H1 (cell line): Measurements from ENCODE around the gene TBC1D20. TPM values are rescaled to one million over a fixed set of nuclear protein-coding genes. Genes with fewer than 3 reads are reported as not detected.
"Not testable (repeated sequence)": the region's sequence is repeated elsewhere in the genome, so short reads cannot be mapped to it uniquely, and the experiment has no call there.

Source experiments
- CTCF ChIA-PET: fragments of 300-600 bp; sonication (Branson Sonifier 250); formaldehyde crosslinking; loops from one replicate; lab custom pipeline; 2021; ENCODE audit not compliant: partially characterized antibody; lab: Charles Lee
- POLR2A ChIA-PET: fragments of 300-600 bp; sonication (Branson Sonifier 250); formaldehyde crosslinking; loops from one replicate; lab custom pipeline; 2021; ENCODE audit warnings: inconsistent platforms; ENCODE audit not compliant: partially characterized antibody; lab: Charles Lee
- DNase-seq, 2 experiments: peaks; one replicate each; pipeline versions ENCODE4 v3.0.0 to v3.0.0-alpha.2; 2010 to 2022; ENCODE audit warnings: low spot score in 2 of 2, low read depth in 1 of 2, mixed read lengths in 1 of 2
- FAIRE-seq: peaks from 2 replicates; lab custom pipeline; 2011; peaks lifted over from hg19 to GRCh38; lab: Jason Lieb, UNC
- H2AFZ ChIP-seq: 2 replicates; pipeline ENCODE4 v1.8.1; 2012; ENCODE audit warnings: low read length, inconsistent platforms
- H2AK5ac ChIP-seq: 2 replicates; pipeline ENCODE4 v1.6.1; 2013; ENCODE audit warnings: low read depth, low read length
- H2BK120ac ChIP-seq: replicated peaks from 2 replicates; pipeline ENCODE3; 2013; ENCODE audit warnings: low read depth, low read length, inconsistent platforms
- H2BK12ac ChIP-seq: 2 replicates; pipeline ENCODE4 v1.6.1; 2013; ENCODE audit warnings: low read depth, low read length
- H2BK15ac ChIP-seq: 2 replicates; pipeline ENCODE4 v1.6.1; 2013; ENCODE audit warnings: low read length
- H2BK20ac ChIP-seq: 2 replicates; pipeline ENCODE4 v1.6.1; 2013; ENCODE audit warnings: low read length
- H2BK5ac ChIP-seq: 2 replicates; pipeline ENCODE4 v1.6.1; 2013; ENCODE audit warnings: low read depth, low read length
- H3K14ac ChIP-seq: 2 replicates; pipeline ENCODE4 v1.6.1; 2013; ENCODE audit warnings: inconsistent platforms; ENCODE audit not compliant: insufficient read length
- H3K18ac ChIP-seq: 2 replicates; pipeline ENCODE4 v1.6.1; 2013; ENCODE audit warnings: low read length; ENCODE audit errors: extremely low read depth
- H3K23ac ChIP-seq: 2 replicates; pipeline ENCODE4 v1.6.1; 2013; ENCODE audit warnings: inconsistent platforms; ENCODE audit not compliant: insufficient read length
- H3K23me2 ChIP-seq: 2 replicates; pipeline ENCODE4 v1.6.1; 2013; ENCODE audit warnings: low read depth, low read length
- H3K27ac ChIP-seq: 2 replicates; pipeline ENCODE4 v1.6.1; 2011; ENCODE audit warnings: low read depth, low read length, inconsistent platforms
- H3K27me3 ChIP-seq, 4 experiments: replicated peaks in 1 of 4; 1 replicate in 1 of 4; 2 replicates in 3 of 4; pipeline versions ENCODE4 v1.6.1 to v1.8.1; 2011 to 2013; ENCODE audit warnings: low read length in 3 of 4, mild to moderate bottlenecking in 3 of 4, inconsistent platforms in 2 of 4, mixed read lengths in 2 of 4, moderate library complexity in 1 of 4; ENCODE audit not compliant: control insufficient read depth in 3 of 4, insufficient read depth in 3 of 4; ENCODE audit errors: extremely low read depth in 1 of 4
- H3K36me3 ChIP-seq, 4 experiments: 2 replicates each; pipeline versions ENCODE4 v1.6.1 to v1.8.1; 2011 to 2013; ENCODE audit warnings: mild to moderate bottlenecking in 4 of 4, low read length in 3 of 4, moderate library complexity in 2 of 4, control low read depth in 1 of 4, inconsistent platforms in 1 of 4; ENCODE audit not compliant: insufficient read depth in 4 of 4, control insufficient read depth in 2 of 4
- H3K4ac ChIP-seq: replicated peaks from 2 replicates; pipeline ENCODE3; 2013; ENCODE audit warnings: low read length, low read depth, mixed read lengths, inconsistent platforms; ENCODE audit not compliant: insufficient read length
- H3K4me1 ChIP-seq, 4 experiments: replicated peaks in 1 of 4; 1 replicate in 1 of 4; 2 replicates in 3 of 4; pipeline versions ENCODE4 v1.6.1 to v1.8.1; 2011 to 2013; ENCODE audit warnings: low read length in 3 of 4, inconsistent platforms in 2 of 4, mixed read lengths in 1 of 4; ENCODE audit not compliant: insufficient read depth in 4 of 4, control insufficient read depth in 3 of 4
- H3K4me2 ChIP-seq, 2 experiments: 2 replicates each; pipeline versions ENCODE4 v1.6.1 to v1.8.1; 2011 to 2013; ENCODE audit warnings: low read depth in 2 of 2, low read length in 2 of 2, control low read depth in 1 of 2, inconsistent platforms in 1 of 2, mild to moderate bottlenecking in 1 of 2; ENCODE audit not compliant: insufficient read depth in 1 of 2
- H3K4me3 ChIP-seq, 4 experiments: fragments of 200-600, 300-600 bp in 1 of 4; sonication (generic), shearing (Covaris generic), sonication (Bioruptor Twin) in 1 of 4; 2 replicates each; pipeline versions ENCODE4 v1.5.1 to v1.8.1; 2011 to 2016; ENCODE audit warnings: low read length in 4 of 4, low read depth in 3 of 4, control low read depth in 2 of 4, inconsistent platforms in 2 of 4, mild to moderate bottlenecking in 2 of 4, mixed read lengths in 1 of 4, moderate library complexity in 1 of 4; ENCODE audit not compliant: insufficient read depth in 2 of 4; ENCODE audit errors: extremely low read depth in 1 of 4
- H3K56ac ChIP-seq: replicated peaks from 2 replicates; pipeline ENCODE3; 2013; ENCODE audit warnings: low read depth, mild to moderate bottlenecking, mixed read lengths, low read length, inconsistent platforms; ENCODE audit not compliant: insufficient read length
- H3K79me1 ChIP-seq: 2 replicates; pipeline ENCODE4 v1.6.1; 2013; ENCODE audit warnings: low read depth, low read length, control low read depth
- H3K79me2 ChIP-seq, 2 experiments: 2 replicates each; pipeline versions ENCODE4 v1.6.1 to v1.8.1; 2012 to 2013; ENCODE audit warnings: low read length in 2 of 2, mild to moderate bottlenecking in 2 of 2, inconsistent platforms in 1 of 2; ENCODE audit not compliant: insufficient read depth in 2 of 2, control insufficient read depth in 1 of 2
- H3K9ac ChIP-seq, 4 experiments: replicated peaks in 1 of 4; 1 replicate in 1 of 4; 2 replicates in 3 of 4; pipeline versions ENCODE4 v1.6.1 to v1.8.1; 2011 to 2013; ENCODE audit warnings: low read depth in 3 of 4, low read length in 3 of 4, control low read depth in 2 of 4, mild to moderate bottlenecking in 2 of 4, moderate library complexity in 2 of 4, inconsistent platforms in 1 of 4; ENCODE audit errors: extremely low read depth in 1 of 4
- H3K9me3 ChIP-seq, 2 experiments: 2 replicates each; pipeline versions ENCODE4 v1.6.1 to v1.8.1; 2012 to 2013; ENCODE audit warnings: mild to moderate bottlenecking in 2 of 2, moderate library complexity in 2 of 2, control low read depth in 1 of 2, inconsistent platforms in 1 of 2, low read depth in 1 of 2, low read length in 1 of 2, mixed read lengths in 1 of 2; ENCODE audit not compliant: insufficient read depth in 2 of 2
- H4K20me1 ChIP-seq, 2 experiments: replicated peaks in 1 of 2; 2 replicates each; pipeline versions ENCODE3 to v1.8.1; 2011 to 2013; ENCODE audit warnings: inconsistent platforms in 2 of 2, low read length in 2 of 2, mild to moderate bottlenecking in 1 of 2; ENCODE audit not compliant: insufficient read depth in 2 of 2, control insufficient read depth in 1 of 2
- H4K5ac ChIP-seq: 2 replicates; pipeline ENCODE4 v1.6.1; 2013; ENCODE audit warnings: low read length, low read depth, mixed read lengths, inconsistent platforms; ENCODE audit not compliant: insufficient read length
- H4K8ac ChIP-seq: 2 replicates; pipeline ENCODE4 v1.8.0; 2013; ENCODE audit warnings: mild to moderate bottlenecking, moderate library complexity, low read length, inconsistent platforms; ENCODE audit not compliant: insufficient read depth; ENCODE audit errors: extremely low read depth
- H4K91ac ChIP-seq: replicated peaks from 2 replicates; pipeline ENCODE3; 2013; ENCODE audit warnings: low read length, mixed read lengths, inconsistent platforms; ENCODE audit not compliant: insufficient read length
- WGBS, 2 experiments: shearing (Covaris generic) in 1 of 2; methylation state at CpG; one replicate each; pipeline versions ENCODE4 v1.1.6 to v1.1.7; 2013 to 2015; ENCODE audit warnings: low lambda C conversion rate in 2 of 2, mixed read lengths in 2 of 2, inconsistent platforms in 1 of 2, low coverage in 1 of 2, missing lambda C conversion rate in 1 of 2; ENCODE audit not compliant: insufficient replicate concordance in 2 of 2, insufficient coverage in 1 of 2, insufficient read length in 1 of 2; ENCODE audit errors: extremely low coverage in 1 of 2, missing lambda C conversion rate in 1 of 2; 5-methylcytosine and 5-hydroxymethylcytosine counted together
- polyA plus RNA-seq, 7 experiments: library from polyadenylated mRNA; depleted of rRNA in 3 of 7; stranded (reverse) in 5 of 7; unstranded in 2 of 7; fragments of >200 nt in 5 of 7; fragments of 200-250 nt in 2 of 7; gene quantifications; 1 replicate in 5 of 7; 2 replicates in 1 of 7; 4 replicates in 1 of 7; pipeline versions ENCODE4 v1.2.1 to v1.2.3, GENCODE V29; 2011 to 2013; ENCODE audit warnings: missing spikeins in 2 of 7, mixed read lengths in 2 of 7
- total RNA-seq: library from RNA; stranded (reverse); fragmentation: NEBNext Ultra II Directional; extraction: Animal tissue kit (Norgen Biotek cat#: 25700); gene quantifications from 2 replicates; pipeline ENCODE4 v1.2.1, GENCODE V29; 2021

TBC1D20 gene
- total and polyA plus RNA-seq, 2 of the 8 experiments (the other 6 are each of a cell fraction or from before 2014, with no cell fraction given) = 14.5 to 17.1 TPM

DNA sequence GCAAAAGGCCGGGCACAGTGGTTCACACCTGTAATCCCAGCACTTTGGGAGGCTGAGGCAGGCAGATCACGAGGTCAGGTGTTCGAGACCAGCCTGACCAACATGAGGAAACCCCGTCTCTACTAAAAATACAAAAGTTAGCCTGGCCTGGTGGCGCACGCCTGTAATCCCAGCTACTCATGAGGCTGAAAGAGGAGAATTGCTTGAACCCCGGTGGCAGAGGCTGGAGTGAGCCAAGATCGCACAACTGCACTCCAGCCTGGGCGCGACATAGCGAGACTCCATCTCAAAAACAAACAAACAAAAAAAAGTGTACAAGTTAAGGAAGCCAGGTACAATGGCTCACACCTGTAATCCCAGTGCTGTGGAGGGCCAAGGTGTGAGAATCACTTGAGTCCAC lies 10.3 kb downstream of the TBC1D20 start:
- H4K8ac ChIP-seq, H2BK120ac ChIP-seq, H3K36me3 ChIP-seq, CTCF ChIA-PET, H2BK15ac ChIP-seq, H2BK5ac ChIP-seq, H3K4me1 ChIP-seq, H2AFZ ChIP-seq, H4K91ac ChIP-seq, H3K14ac ChIP-seq, H3K4me2 ChIP-seq, H3K18ac ChIP-seq, H2AK5ac ChIP-seq, H3K56ac ChIP-seq, H2BK20ac ChIP-seq, H3K23me2 ChIP-seq, FAIRE-seq, H3K9me3 ChIP-seq, H3K23ac ChIP-seq, DNase-seq, H3K9ac ChIP-seq, H3K79me1 ChIP-seq, H3K27me3 ChIP-seq, H3K27ac ChIP-seq, H3K4me3 ChIP-seq, H4K5ac ChIP-seq, H2BK12ac ChIP-seq, H3K4ac ChIP-seq: not testable (repeated sequence)
- Histone ChIP-seq H4K20me1 (peaks cover 0 to 11% of the 10 kb centered on the region in 2 experiments), H3K79me2 (peaks cover 0 to 21% of the 10 kb centered on the region in 2 experiments; a peak in 3 of 4 replicates)
- 87% methylated on average over 11 of the region's 11 CpGs; no CpG with 5 or more reads in 1 of the 2 experiments for WGBS, 2 experiments
- POLR2A ChIA-PET = interaction anchor here (0.9 kb wide), 1 partner anchor 10 kb away, joined by 3 read pairs; no protein-coding TSS in a partner anchor
